Activated CD8-positive, alpha-beta T cell treated with anti-CD3 and anti-CD28 coated beads for 36 hours (primary cell): ENCODE results near the gene VWA7. TPM values are rescaled to one million over a fixed set of nuclear protein-coding genes. Genes with fewer than 3 reads are reported as not detected.
"Not testable (repeated sequence)": the region's sequence is repeated elsewhere in the genome, so short reads cannot be mapped to it uniquely, and the experiment has no call there.

Source experiments
- ATAC-seq: fragments of 200-7000 bp; cut with Tn5 transposase; one replicate; pipeline ENCODE4 v1.10.0; 2021; ENCODE audit warnings: mild to moderate bottlenecking, moderate library complexity
- CTCF ChIA-PET: fragments of 350-600 bp; sonication (Branson Sonifier 250); formaldehyde crosslinking; loops from one replicate; lab custom pipeline; 2021; ENCODE audit warnings: antibody characterized with exemption; lab: Charles Lee
- POLR2A ChIA-PET: fragments of 350-600 bp; sonication (Branson Sonifier 250); formaldehyde crosslinking; loops from one replicate; lab custom pipeline; 2021; ENCODE audit warnings: antibody characterized with exemption; lab: Charles Lee
- DNase-seq: peaks from one replicate; pipeline ENCODE4 v3.0.0-alpha.2; 2020
- H3K27ac Mint-ChIP-seq: one replicate; pipeline ENCODE4 v1.8.0; 2021; ENCODE audit warnings: mild to moderate bottlenecking, mixed read lengths
- H3K27me3 Mint-ChIP-seq: one replicate; pipeline ENCODE4 v1.8.0; 2021; ENCODE audit warnings: mixed read lengths
- H3K36me3 Mint-ChIP-seq: one replicate; pipeline ENCODE4 v1.8.0; 2021; ENCODE audit warnings: low read depth, mixed read lengths
- H3K4me1 Mint-ChIP-seq: one replicate; pipeline ENCODE4 v1.8.0; 2021; ENCODE audit warnings: low read depth, mixed read lengths
- H3K4me3 Mint-ChIP-seq: one replicate; pipeline ENCODE4 v1.8.0; 2021; ENCODE audit warnings: mild to moderate bottlenecking, moderate library complexity, mixed read lengths
- H3K9me3 Mint-ChIP-seq: one replicate; pipeline ENCODE4 v1.8.0; 2021; ENCODE audit warnings: mixed read lengths
- intact Hi-C: fragments of 100-400 bp; cut with micrococcal nuclease; formaldehyde crosslinking; loops from one replicate; pipeline ENCODE4 v1.10.0; 2022
- total RNA-seq, 2 experiments: library from RNA; stranded (reverse); gene quantifications; one replicate each; pipeline ENCODE4 v1.2.3, GENCODE V29; 2021
- TF ChIP-seq, protein P1 (sequence below): fragments of 200-600 bp; IDR thresholded peaks from one replicate; pipeline ENCODE4 v1.8.0; 2022; ENCODE audit warnings: antibody characterized with exemption, mild to moderate bottlenecking

Gene VWA7
- total RNA-seq: 1 to 10 TPM; 1.6 TPM

- H3K27me3 Mint-ChIP-seq: no peaks in the 10 kb centered on the region
- peak within 1 kb of the TSS; percentile 73 for H3K27ac Mint-ChIP-seq
- ChIA-PET CTCF (interaction anchor here (0.7 to 5.5 kb wide), 4 partner anchors 8 to 37 kb away, joined by 3 to 34 read pairs (median 15); partner anchors contain the start of genes LSM2 and MSH5), POLR2A (interaction anchor here (0.6 to 1.7 kb wide), 9 partner anchors 11 to 235 kb away, joined by 3 to 5 read pairs (median 3); partner anchors contain the start of genes DDX39B, LSM2, LTB and MSH5)
- no peaks in the 10 kb centered on the region for H3K9me3 Mint-ChIP-seq
- intact Hi-C loops: no loop called here
- H3K36me3 Mint-ChIP-seq: peaks cover 25% of the 10 kb centered on the region
- DNase-seq (peak; percentile 95), ATAC-seq (peak; percentile 96)
- peak within 1 kb of the TSS; percentile 15 for H3K4me3 Mint-ChIP-seq
- H3K4me1 Mint-ChIP-seq: peaks cover 36% of the 10 kb centered on the region
- TF ChIP-seq, protein P1, sequence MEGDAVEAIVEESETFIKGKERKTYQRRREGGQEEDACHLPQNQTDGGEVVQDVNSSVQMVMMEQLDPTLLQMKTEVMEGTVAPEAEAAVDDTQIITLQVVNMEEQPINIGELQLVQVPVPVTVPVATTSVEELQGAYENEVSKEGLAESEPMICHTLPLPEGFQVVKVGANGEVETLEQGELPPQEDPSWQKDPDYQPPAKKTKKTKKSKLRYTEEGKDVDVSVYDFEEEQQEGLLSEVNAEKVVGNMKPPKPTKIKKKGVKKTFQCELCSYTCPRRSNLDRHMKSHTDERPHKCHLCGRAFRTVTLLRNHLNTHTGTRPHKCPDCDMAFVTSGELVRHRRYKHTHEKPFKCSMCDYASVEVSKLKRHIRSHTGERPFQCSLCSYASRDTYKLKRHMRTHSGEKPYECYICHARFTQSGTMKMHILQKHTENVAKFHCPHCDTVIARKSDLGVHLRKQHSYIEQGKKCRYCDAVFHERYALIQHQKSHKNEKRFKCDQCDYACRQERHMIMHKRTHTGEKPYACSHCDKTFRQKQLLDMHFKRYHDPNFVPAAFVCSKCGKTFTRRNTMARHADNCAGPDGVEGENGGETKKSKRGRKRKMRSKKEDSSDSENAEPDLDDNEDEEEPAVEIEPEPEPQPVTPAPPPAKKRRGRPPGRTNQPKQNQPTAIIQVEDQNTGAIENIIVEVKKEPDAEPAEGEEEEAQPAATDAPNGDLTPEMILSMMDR: no peak
These were observed at the start of gene VWA7 for GRCh38 chr6:31776989-31777666. VWA7 (minus strand) TSS chr6:31777328; CDS start chr6:31776779, 549 bp downstream.

GRCh38 chr6:31826793-31827285, 49.7 kb upstream of the VWA7 start:
- TF ChIP-seq, protein P1: no peak
- peak overlapping the region; percentile 81 for H3K4me3 Mint-ChIP-seq
- peaks cover 39% of the 10 kb centered on the region for H3K4me1 Mint-ChIP-seq
- ChIA-PET CTCF (interaction anchor here (0.7 to 1.7 kb wide), 9 partner anchors 9 to 98 kb away, joined by 3 to 6 read pairs (median 4); partner anchors contain the start of genes DDAH2, HSPA1A, HSPA1L and LSM2), POLR2A (interaction anchor here (0.8 to 3.5 kb wide), 9 partner anchors 9 to 258 kb away, joined by 3 to 15 read pairs (median 3); partner anchors contain the start of genes LSM2, TNF and VARS1)
- no peaks in the 10 kb centered on the region for H3K27me3 Mint-ChIP-seq
- H3K9me3 Mint-ChIP-seq: no peaks in the 10 kb centered on the region
- peak; percentile 6 for ATAC-seq
- peaks cover 11% of the 10 kb centered on the region for H3K36me3 Mint-ChIP-seq
- DNase-seq: no peak
- H3K27ac Mint-ChIP-seq: peak overlapping the region; percentile 90
- intact Hi-C loops: loop anchor here (10.0 kb wide), 1 partner anchor 262 kb away; no protein-coding TSS in a partner anchor

DNA sequence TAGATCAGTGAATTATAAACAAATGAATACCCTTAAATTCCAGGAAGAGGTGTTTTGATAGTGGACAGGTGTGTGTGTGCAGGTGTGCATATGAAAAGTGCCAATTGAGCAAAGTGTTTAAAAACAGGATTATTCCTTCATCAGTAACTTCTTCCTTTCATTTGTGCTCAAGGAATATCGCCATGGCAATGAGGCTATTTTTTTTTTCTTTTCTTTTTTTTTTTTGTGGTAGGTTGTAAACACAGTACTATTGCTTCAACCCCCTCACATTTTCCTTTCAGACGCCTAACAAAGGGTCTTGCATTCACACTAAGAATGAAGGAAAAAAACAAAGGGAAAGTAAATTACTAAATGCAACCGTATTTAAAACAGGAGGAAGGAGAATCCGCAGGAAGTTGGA, 48.4 kb upstream of the VWA7 start:
- intact Hi-C loops: loop anchor here (10.0 kb wide), 1 partner anchor 261 kb away; no protein-coding TSS in a partner anchor
- Mint-ChIP-seq H3K4me1 (peaks cover 43% of the 10 kb centered on the region), H3K36me3 (peaks cover 8% of the 10 kb centered on the region), H3K27ac (peak overlapping the region; percentile 4), H3K9me3 (no peaks in the 10 kb centered on the region), H3K27me3 (no peaks in the 10 kb centered on the region), H3K4me3 (peak overlapping the region; percentile 81)
- CTCF ChIA-PET: no interaction called here
- no peak for ATAC-seq
- TF ChIP-seq, protein P1: no peak
- DNase-seq: no peak
- POLR2A ChIA-PET: interaction anchor here (0.6 to 3.5 kb wide), 3 partner anchors 10 to 19 kb away, joined by 3 to 15 read pairs (median 4); partner anchors contain the start of gene LSM2

- DNase-seq, H3K9me3 Mint-ChIP-seq, H3K4me3 Mint-ChIP-seq, H3K27me3 Mint-ChIP-seq, H3K27ac Mint-ChIP-seq, H3K36me3 Mint-ChIP-seq, ATAC-seq: not testable (repeated sequence)
- ChIA-PET CTCF (interaction anchor here (1.9 kb wide), 1 partner anchor 86 kb away, joined by 6 read pairs; no protein-coding TSS in a partner anchor), POLR2A (interaction anchor here (1.0 to 1.3 kb wide), 3 partner anchors 16 to 122 kb away, joined by 3 to 4 read pairs (median 3); no protein-coding TSS in a partner anchor)
- intact Hi-C loops: loop anchor here (10.0 kb wide), 1 partner anchor 259 kb away; no protein-coding TSS in a partner anchor
- H3K4me1 Mint-ChIP-seq: peaks cover 50% of the 10 kb centered on the region
These were observed 46.6 kb upstream of the VWA7 start for GRCh38 chr6:31823592-31824196.
